Right renal cortex interstitium (tissue), 3 donors: Measurements from ENCODE around the gene ATP2B1. TPM values are rescaled to one million over a fixed set of nuclear protein-coding genes. Genes with fewer than 3 reads are reported as not detected.
A peak's percentile ranks its signal among the peaks of the same experiment; 100 is the strongest.

Experiments
- DNase-seq, 3 donors: peaks; one replicate each; pipeline ENCODE4 v3.0.0-alpha.2; 2013; ENCODE audit warnings: low read depth in 3 of 3, low spot score in 2 of 3
- polyA plus RNA-seq, 3 donors: library from polyadenylated mRNA; unstranded; fragments of 120-200 nt; gene quantifications; one replicate each; pipeline ENCODE4 v1.2.1, GENCODE V29; 2013; ENCODE audit not compliant: insufficient read length in 3 of 3

Gene ATP2B1
- polyA plus RNA-seq, 3 donors: 96.6 to 123 (median 100) TPM

DNA sequence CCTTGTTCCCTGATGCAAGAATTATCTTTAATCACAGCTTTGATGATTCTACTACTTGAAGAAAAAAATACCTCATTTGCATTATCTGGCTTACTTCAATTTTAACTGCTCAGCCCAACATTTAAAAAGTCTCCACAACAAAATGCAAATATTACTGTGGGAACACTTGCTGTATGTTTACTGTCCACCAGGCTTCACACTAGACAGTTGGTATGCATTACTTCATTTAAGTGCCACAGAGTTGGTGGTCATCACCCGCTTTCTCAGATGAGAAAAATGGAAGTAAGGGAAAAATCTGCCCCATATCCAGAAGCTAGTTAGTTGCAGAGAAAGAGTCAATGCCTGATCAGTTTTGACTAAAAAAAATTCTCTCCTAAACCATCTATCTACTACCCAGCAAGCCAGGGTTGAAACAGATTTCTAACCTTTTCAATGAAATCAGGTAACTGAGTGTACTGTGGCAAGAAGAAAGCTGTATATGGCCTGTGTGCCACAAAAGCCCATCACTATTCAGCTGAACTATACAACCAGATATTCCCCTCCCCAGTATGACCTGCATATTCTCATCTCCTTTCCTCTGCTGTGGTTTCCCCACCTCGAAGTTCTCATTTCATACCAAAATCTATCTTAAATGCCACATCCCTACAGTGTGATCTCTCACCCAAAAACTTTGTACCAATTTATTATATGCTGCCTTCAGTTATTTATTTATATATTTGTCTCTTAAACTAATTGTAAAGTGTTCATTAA lies 90.3 kb downstream of the ATP2B1 start:
- no peak for DNase-seq

GRCh38 chr12:89610366-89610765 lies 98.3 kb downstream of the ATP2B1 start:
- DNase-seq: no peak

DNA sequence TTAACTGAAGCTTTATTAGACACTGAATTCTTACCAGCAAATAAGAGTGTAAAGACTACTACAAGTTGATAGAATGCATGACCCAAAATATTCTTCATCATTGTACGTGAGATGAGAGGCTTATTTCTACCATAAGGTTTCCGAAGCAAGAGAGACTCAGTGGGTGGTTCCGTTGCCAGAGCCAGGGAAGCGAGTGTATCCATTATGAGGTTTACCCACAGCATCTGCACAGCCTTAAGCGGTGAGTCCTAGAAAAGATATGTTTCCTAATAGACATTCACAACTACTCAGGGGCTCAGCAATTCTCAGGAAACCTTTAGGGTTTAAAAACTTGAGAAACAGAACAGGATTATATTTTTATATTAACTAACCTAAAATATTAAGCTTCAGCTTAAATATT lies 105.0 kb downstream of the ATP2B1 start:
- no peak for DNase-seq

DNA sequence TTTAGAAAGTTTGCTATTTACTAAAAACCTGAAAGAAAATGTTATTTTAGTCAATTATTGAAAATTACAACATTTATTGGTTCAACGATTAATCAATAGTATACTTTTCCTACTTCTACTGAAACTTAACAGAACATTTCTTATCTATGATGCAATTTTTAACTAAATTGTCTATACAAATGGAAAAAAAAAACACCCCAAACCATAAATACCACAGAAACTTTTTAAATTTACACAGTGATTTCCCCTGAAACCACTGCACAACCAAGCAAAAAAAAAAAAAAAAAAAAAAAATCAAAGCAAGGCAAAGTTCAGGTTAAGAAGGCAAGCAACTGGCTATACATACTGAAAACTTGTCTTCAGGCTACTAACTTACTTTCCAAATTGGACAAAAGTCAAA lies 110.9 kb downstream of the ATP2B1 start:
- DNase-seq: no peak

- no peak for DNase-seq
These were observed 111.4 kb downstream of the ATP2B1 start for GRCh38 chr12:89597210-89597609.

GRCh38 chr12:89593873-89594272 lies 114.8 kb downstream of the ATP2B1 start:
- no peak for DNase-seq

- DNase-seq: no peak
These were observed 115.4 kb downstream of the ATP2B1 start for GRCh38 chr12:89593233-89593632.

GRCh38 chr12:89589753-89590152 lies 118.9 kb downstream of the ATP2B1 start:
- no peak for DNase-seq

GRCh38 chr12:89578499-89578898 lies 130.1 kb downstream of the ATP2B1 start:
- DNase-seq: no peak

GRCh38 chr12:89576572-89577220 lies 131.9 kb downstream of the ATP2B1 start:
- no peak for DNase-seq

DNA sequence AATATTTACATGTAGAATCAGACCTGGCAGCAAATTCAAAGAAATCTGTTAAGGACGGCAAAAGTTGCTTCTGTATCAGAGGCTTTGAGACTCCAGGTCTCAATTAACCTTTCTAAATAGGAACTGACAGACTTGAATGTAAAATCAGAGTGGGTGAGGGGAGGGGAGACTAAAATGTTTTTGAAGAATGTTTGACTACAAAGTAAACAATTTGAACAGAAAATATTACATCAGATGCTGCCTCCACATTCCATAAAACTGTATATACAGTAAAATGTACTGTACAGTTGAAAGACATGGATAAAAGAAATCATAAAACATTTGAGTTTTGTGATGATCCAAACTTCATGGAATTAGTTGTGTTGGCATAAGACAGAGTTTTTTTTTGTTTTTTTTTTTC lies 133.3 kb downstream of the ATP2B1 start:
- no peak for DNase-seq

GRCh38 chr12:89574736-89575208 lies 133.9 kb downstream of the ATP2B1 start:
- peak in 1 of 3 donors; percentile 6 for DNase-seq

- DNase-seq: no peak
These were observed 135.4 kb downstream of the ATP2B1 start for GRCh38 chr12:89573051-89573810.

DNA sequence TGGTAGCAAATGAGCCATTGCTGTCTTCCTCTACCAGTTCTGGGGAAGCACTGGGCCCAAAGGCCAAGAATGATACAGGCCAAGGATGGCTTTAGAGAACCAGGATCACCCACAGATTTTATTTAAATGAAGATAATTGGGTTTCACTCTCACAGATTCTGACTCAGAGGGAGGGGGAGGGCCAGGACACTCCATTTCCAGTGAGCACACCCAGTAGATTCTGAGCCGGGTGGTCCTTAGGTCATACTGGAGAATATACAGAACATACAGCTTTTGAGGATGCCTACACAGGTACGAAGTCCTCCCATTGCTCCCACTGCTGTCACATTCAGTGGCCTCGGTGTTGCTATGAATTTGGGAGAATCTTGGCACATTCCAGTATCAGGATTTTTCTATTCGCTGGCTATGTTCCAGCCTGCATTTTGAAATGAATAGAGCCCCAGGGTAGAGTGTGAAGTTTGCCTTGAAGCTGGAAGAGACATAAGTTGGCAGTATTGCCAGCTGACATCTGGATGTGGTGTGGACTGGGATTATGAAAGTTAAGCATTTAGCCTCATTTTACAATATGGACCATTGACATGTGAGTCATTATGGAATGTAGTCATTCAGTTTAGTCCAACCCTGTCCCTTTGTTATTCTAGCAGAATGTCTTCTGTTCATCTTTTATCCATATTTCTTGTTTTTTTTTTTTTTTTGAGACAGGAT lies 137.0 kb downstream of the ATP2B1 start:
- no peak for DNase-seq

GRCh38 chr12:89568484-89568883 lies 140.2 kb downstream of the ATP2B1 start:
- no peak for DNase-seq

DNA sequence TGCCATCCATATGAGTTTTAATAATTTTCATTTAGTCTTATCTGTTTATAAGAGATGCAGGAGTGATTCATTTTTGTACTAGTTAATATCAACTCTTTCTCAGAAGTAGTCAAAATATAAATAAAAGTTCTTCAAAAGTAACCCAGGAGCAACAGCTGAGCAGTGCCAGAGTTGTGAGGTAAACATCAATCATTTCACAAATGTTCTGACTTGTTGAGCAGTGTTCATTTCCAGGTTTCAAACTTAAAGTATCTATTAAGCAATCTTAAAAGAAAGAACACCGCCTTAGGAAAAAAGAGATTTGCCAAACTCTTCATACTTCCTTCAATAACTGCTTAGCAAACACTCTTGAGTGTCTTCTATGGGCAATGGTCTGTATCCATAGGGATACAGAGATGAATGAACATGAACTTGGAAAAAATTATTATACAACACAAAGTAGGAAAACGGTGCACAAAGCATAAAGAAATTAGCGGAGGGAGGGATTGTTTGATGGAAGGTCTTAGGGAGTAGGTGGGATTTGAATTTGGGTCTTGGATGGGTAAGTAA lies 140.9 kb downstream of the ATP2B1 start:
- no peak for DNase-seq

DNA sequence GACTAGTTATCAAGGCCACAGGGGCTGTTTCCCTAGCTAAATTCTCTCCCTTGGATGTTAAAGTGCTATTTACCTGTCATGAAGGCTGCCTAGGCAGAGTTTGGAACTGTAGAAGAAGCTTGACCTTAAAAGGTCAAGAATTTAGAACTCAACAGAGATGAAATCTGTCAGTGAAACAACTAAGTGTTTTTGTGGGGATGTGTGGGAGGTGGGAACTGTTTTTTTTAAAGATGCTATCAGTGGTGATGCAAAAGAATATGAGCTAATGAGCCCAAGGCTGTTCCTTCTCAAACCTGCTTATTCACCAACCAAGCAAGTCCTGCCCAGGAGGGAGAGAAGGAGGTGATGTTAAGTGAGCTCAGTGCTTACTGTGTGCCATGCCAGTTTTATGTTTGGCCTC lies 142.0 kb downstream of the ATP2B1 start:
- no peak for DNase-seq

GRCh38 chr12:89565002-89565401 lies 143.6 kb downstream of the ATP2B1 start:
- DNase-seq: no peak

- DNase-seq: no peak
These were observed 148.9 kb downstream of the ATP2B1 start for GRCh38 chr12:89559753-89560152.

DNA sequence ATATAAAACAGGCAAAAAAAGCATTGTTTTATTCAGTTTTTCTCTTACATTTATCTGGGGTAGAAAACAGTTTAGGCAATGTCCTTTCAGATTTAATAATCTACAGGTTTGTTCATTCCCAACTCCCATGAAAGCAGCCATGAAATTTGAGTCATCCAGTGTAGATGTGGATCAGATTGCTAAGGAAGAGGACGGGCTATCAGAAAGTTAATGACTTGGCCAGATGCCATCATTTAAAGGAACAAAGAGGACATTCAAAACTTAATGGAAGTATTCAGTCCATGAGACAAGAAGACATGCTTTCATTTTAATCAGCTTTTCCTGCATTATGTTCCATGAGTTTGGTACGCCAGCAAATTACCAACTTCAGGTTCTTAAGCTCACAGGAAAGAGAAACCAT lies 151.7 kb downstream of the ATP2B1 start:
- DNase-seq: no peak

- DNase-seq: no peak
These were observed 156.3 kb downstream of the ATP2B1 start for GRCh38 chr12:89552376-89552775.
